ENCODE data around the gene SMAD5. TPM values are rescaled to one million over a fixed set of nuclear protein-coding genes. Genes with fewer than 3 reads are reported as not detected.

Gene SMAD5
- total and polyA plus RNA-seq, 5 donors from 2014 or later, result 3.5 to 12.0 (median 4.5) TPM

GRCh38 chr5:136192526-136193321 is 60.1 kb downstream of the SMAD5 start, which contains the start of gene SMIM32:
TSS of gene SMIM32 (minus strand) at chr5:136193162. CDS start at chr5:136192524, 638 bp downstream.
- no peak within 1 kb of the TSS for H3K4me3 Mint-ChIP-seq
- Histone ChIP-seq H3K27ac (ENCODE audit: insufficient read depth, low read length, poor library complexity, severe bottlenecking) (no peak within 1 kb of the TSS), H3K9me3 (ENCODE audit: control insufficient read depth in 2 of 2, low read length in 2 of 2) (no peaks in the 10 kb centered on the region), H3K4me1 (ENCODE audit: control insufficient read depth, insufficient read depth, low read length, poor library complexity, severe bottlenecking) (no peaks in the 10 kb centered on the region), H3K4me3 (ENCODE audit: low read depth, low read length) (no peak within 1 kb of the TSS), H3K36me3 (ENCODE audit: control insufficient read depth, insufficient read depth, low read length) (no peaks in the 10 kb centered on the region), H3K27me3 (ENCODE audit: control insufficient read depth, insufficient read depth, low read length) (peaks cover 2% of the 10 kb centered on the region)
- no peak within 1 kb of the TSS for H3K27ac Mint-ChIP-seq
- H3K27me3 Mint-ChIP-seq, result peaks cover 37% of the 10 kb centered on the region
- H3K9me3 Mint-ChIP-seq, result peaks cover 0 to 1% (median 0%) of the 10 kb centered on the region in 7 donors
- no peaks in the 10 kb centered on the region for H3K4me1 Mint-ChIP-seq
- H3K36me3 Mint-ChIP-seq, result no peaks in the 10 kb centered on the region
- DNase-seq, result no peak
- ATAC-seq (ENCODE audit: low read depth in 2 of 2), result no peak

GRCh38 chr5:136193322-136193935 is 60.8 kb downstream of the SMAD5 start:
- no peaks in the 10 kb centered on the region for H3K36me3 Mint-ChIP-seq
- H3K27ac Mint-ChIP-seq, result no peak overlapping the region
- no peak overlapping the region for H3K4me3 Mint-ChIP-seq
- Histone ChIP-seq H3K9me3 (ENCODE audit: control insufficient read depth in 2 of 2, low read length in 2 of 2) (no peaks in the 10 kb centered on the region), H3K36me3 (ENCODE audit: control insufficient read depth, insufficient read depth, low read length) (no peaks in the 10 kb centered on the region), H3K4me1 (ENCODE audit: control insufficient read depth, insufficient read depth, low read length, poor library complexity, severe bottlenecking) (no peaks in the 10 kb centered on the region), H3K4me3 (ENCODE audit: low read depth, low read length) (no peak overlapping the region), H3K27ac (ENCODE audit: insufficient read depth, low read length, poor library complexity, severe bottlenecking) (no peak overlapping the region), H3K27me3 (ENCODE audit: control insufficient read depth, insufficient read depth, low read length) (peaks cover 2% of the 10 kb centered on the region)
- DNase-seq, result no peak
- no peaks in the 10 kb centered on the region for H3K4me1 Mint-ChIP-seq
- peaks cover 43% of the 10 kb centered on the region for H3K27me3 Mint-ChIP-seq
- ATAC-seq (ENCODE audit: low read depth in 2 of 2), result no peak
- H3K9me3 Mint-ChIP-seq, result peaks cover 0 to 1% (median 0%) of the 10 kb centered on the region in 7 donors

- Histone ChIP-seq H3K9me3 (ENCODE audit: control insufficient read depth in 2 of 2, low read length in 2 of 2) (no peaks in the 10 kb centered on the region), H3K4me1 (ENCODE audit: control insufficient read depth, insufficient read depth, low read length, poor library complexity, severe bottlenecking) (no peaks in the 10 kb centered on the region), H3K36me3 (ENCODE audit: control insufficient read depth, insufficient read depth, low read length) (no peaks in the 10 kb centered on the region), H3K4me3 (ENCODE audit: low read depth, low read length) (no peak overlapping the region), H3K27ac (ENCODE audit: insufficient read depth, low read length, poor library complexity, severe bottlenecking) (no peak overlapping the region), H3K27me3 (ENCODE audit: control insufficient read depth, insufficient read depth, low read length) (peaks cover 2% of the 10 kb centered on the region)
- peaks cover 43% of the 10 kb centered on the region for H3K27me3 Mint-ChIP-seq
- ATAC-seq (ENCODE audit: low read depth in 2 of 2), result no peak
- no peak overlapping the region for H3K4me3 Mint-ChIP-seq
- peaks cover 0 to 2% (median 0%) of the 10 kb centered on the region in 7 donors for H3K9me3 Mint-ChIP-seq
- H3K4me1 Mint-ChIP-seq, result no peaks in the 10 kb centered on the region
- no peak overlapping the region for H3K27ac Mint-ChIP-seq
- no peak for DNase-seq
- no peaks in the 10 kb centered on the region for H3K36me3 Mint-ChIP-seq
These were observed 61.9 kb downstream of the SMAD5 start for GRCh38 chr5:136194576-136194975.

- H3K27me3 ChIP-seq (ENCODE audit: control insufficient read depth, insufficient read depth, low read length), result peaks cover 2% of the 10 kb centered on the region
- no peaks in the 10 kb centered on the region for H3K4me1 Mint-ChIP-seq
- ATAC-seq (ENCODE audit: low read depth in 2 of 2) (no peak), DNase-seq (no peak)
- no peak overlapping the region for H3K4me3 Mint-ChIP-seq
- no peak overlapping the region for H3K27ac ChIP-seq (ENCODE audit: insufficient read depth, low read length, poor library complexity, severe bottlenecking)
- H3K27me3 Mint-ChIP-seq, result peaks cover 33% of the 10 kb centered on the region
- H3K4me1 ChIP-seq (ENCODE audit: control insufficient read depth, insufficient read depth, low read length, poor library complexity, severe bottlenecking), result no peaks in the 10 kb centered on the region
- H3K9me3 ChIP-seq (ENCODE audit: control insufficient read depth in 2 of 2, low read length in 2 of 2), result no peaks in the 10 kb centered on the region
- no peak overlapping the region for H3K4me3 ChIP-seq (ENCODE audit: low read depth, low read length)
- H3K27ac Mint-ChIP-seq, result no peak overlapping the region
- no peaks in the 10 kb centered on the region for H3K36me3 ChIP-seq (ENCODE audit: control insufficient read depth, insufficient read depth, low read length)
- H3K9me3 Mint-ChIP-seq, result peaks cover 0 to 2% (median 0%) of the 10 kb centered on the region in 7 donors
- no peaks in the 10 kb centered on the region for H3K36me3 Mint-ChIP-seq
These were observed 63.6 kb downstream of the SMAD5 start for GRCh38 chr5:136195971-136196820.

- H3K36me3 Mint-ChIP-seq, result no peaks in the 10 kb centered on the region
- H3K27ac Mint-ChIP-seq, result no peak overlapping the region
- no peak overlapping the region for H3K27ac ChIP-seq (ENCODE audit: insufficient read depth, low read length, poor library complexity, severe bottlenecking)
- no peak overlapping the region for H3K4me3 ChIP-seq (ENCODE audit: low read depth, low read length)
- no peak overlapping the region for H3K4me3 Mint-ChIP-seq
- H3K27me3 Mint-ChIP-seq, result peaks cover 37% of the 10 kb centered on the region
- H3K27me3 ChIP-seq (ENCODE audit: control insufficient read depth, insufficient read depth, low read length), result peaks cover 2% of the 10 kb centered on the region
- ATAC-seq (ENCODE audit: low read depth in 2 of 2) (no peak), DNase-seq (no peak)
- no peaks in the 10 kb centered on the region for H3K36me3 ChIP-seq (ENCODE audit: control insufficient read depth, insufficient read depth, low read length)
- H3K9me3 ChIP-seq (ENCODE audit: control insufficient read depth in 2 of 2, low read length in 2 of 2), result no peaks in the 10 kb centered on the region
- no peaks in the 10 kb centered on the region for H3K4me1 Mint-ChIP-seq
- H3K4me1 ChIP-seq (ENCODE audit: control insufficient read depth, insufficient read depth, low read length, poor library complexity, severe bottlenecking), result no peaks in the 10 kb centered on the region
- peaks cover 0 to 3% (median 0%) of the 10 kb centered on the region in 7 donors for H3K9me3 Mint-ChIP-seq
These were observed 65.0 kb downstream of the SMAD5 start for GRCh38 chr5:136197462-136198142.

- Histone ChIP-seq H3K9me3 (ENCODE audit: control insufficient read depth in 2 of 2, low read length in 2 of 2) (no peaks in the 10 kb centered on the region), H3K36me3 (ENCODE audit: control insufficient read depth, insufficient read depth, low read length) (no peaks in the 10 kb centered on the region), H3K27ac (ENCODE audit: insufficient read depth, low read length, poor library complexity, severe bottlenecking) (no peak overlapping the region), H3K27me3 (ENCODE audit: control insufficient read depth, insufficient read depth, low read length) (peaks cover 2% of the 10 kb centered on the region), H3K4me1 (ENCODE audit: control insufficient read depth, insufficient read depth, low read length, poor library complexity, severe bottlenecking) (no peaks in the 10 kb centered on the region), H3K4me3 (ENCODE audit: low read depth, low read length) (no peak overlapping the region)
- DNase-seq (no peak), ATAC-seq (ENCODE audit: low read depth in 2 of 2) (no peak)
- Mint-ChIP-seq H3K4me3 (no peak overlapping the region), H3K4me1 (no peaks in the 10 kb centered on the region), H3K27me3 (peaks cover 40% of the 10 kb centered on the region), H3K36me3 (no peaks in the 10 kb centered on the region), H3K27ac (no peak overlapping the region), H3K9me3 (peaks cover 0 to 3% (median 0%) of the 10 kb centered on the region in 7 donors)
These were observed 65.8 kb downstream of the SMAD5 start for GRCh38 chr5:136198453-136198852.

- ATAC-seq (ENCODE audit: low read depth in 2 of 2), result no peak
These were observed 66.8 kb downstream of the SMAD5 start for GRCh38 chr5:136199408-136199807.

More at GRCh38 chr5:136199408-136199807, 66.8 kb downstream of the SMAD5 start:
- Histone ChIP-seq H3K27ac (ENCODE audit: insufficient read depth, low read length, poor library complexity, severe bottlenecking) (no peak overlapping the region), H3K36me3 (ENCODE audit: control insufficient read depth, insufficient read depth, low read length) (no peaks in the 10 kb centered on the region), H3K9me3 (ENCODE audit: control insufficient read depth in 2 of 2, low read length in 2 of 2) (no peaks in the 10 kb centered on the region), H3K27me3 (ENCODE audit: control insufficient read depth, insufficient read depth, low read length) (peaks cover 2% of the 10 kb centered on the region), H3K4me3 (ENCODE audit: low read depth, low read length) (no peak overlapping the region), H3K4me1 (ENCODE audit: control insufficient read depth, insufficient read depth, low read length, poor library complexity, severe bottlenecking) (no peaks in the 10 kb centered on the region)
- Mint-ChIP-seq H3K27ac (no peak overlapping the region), H3K9me3 (peaks cover 0 to 3% (median 0%) of the 10 kb centered on the region in 7 donors), H3K4me1 (no peaks in the 10 kb centered on the region), H3K27me3 (peaks cover 31% of the 10 kb centered on the region), H3K36me3 (no peaks in the 10 kb centered on the region), H3K4me3 (no peak overlapping the region)
- DNase-seq, result no peak
